ENCODE results near the gene TTF2. TPM values are rescaled to one million over a fixed set of nuclear protein-coding genes. Genes with fewer than 3 reads are reported as not detected.

TTF2 gene
- total and polyA plus RNA-seq, 2 of the 8 experiments (the other 6 are each of a cell fraction or from before 2014, with no cell fraction given), result 16.9 to 89.6 TPM

DNA sequence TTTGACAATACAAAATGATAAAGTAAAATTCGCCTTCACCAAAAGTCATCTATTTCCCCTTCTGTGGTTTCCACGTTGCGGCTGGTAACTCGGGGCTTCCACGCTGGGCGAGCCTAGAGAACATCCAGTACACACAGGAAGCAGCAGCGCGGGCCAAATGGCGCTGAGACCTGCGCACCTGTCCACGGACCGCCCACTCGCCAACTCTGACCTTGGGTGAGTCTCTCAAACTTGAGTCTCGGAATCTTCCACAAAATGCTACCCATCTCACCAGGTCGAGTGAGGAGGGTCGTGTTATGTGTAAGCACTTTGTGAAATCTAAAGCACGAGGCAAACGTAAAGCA lies 820 bp upstream of the TTF2 start:
- CTCF ChIA-PET (ENCODE audit: partially characterized antibody), result interaction anchor here (0.6 to 1.7 kb wide), 5 partner anchors 10 to 76 kb away, joined by 3 to 5 read pairs (median 4); no protein-coding TSS in a partner anchor
- peak overlapping the region; percentile 92 to 97 (median 96) for H3K9ac ChIP-seq (replicated peaks in 1 of 4; ENCODE audit: extremely low read depth in 1 of 4, low read depth in 3 of 4, low read length in 3 of 4)
- H2BK5ac ChIP-seq (ENCODE audit: low read depth, low read length), result peak overlapping the region; percentile 85
- H3K4me2 ChIP-seq (ENCODE audit: insufficient read depth in 1 of 2, low read depth in 2 of 2, low read length in 2 of 2), result peak overlapping the region; percentile 81 to 88
- peaks cover 0 to 1% of the 10 kb centered on the region in 2 experiments for H4K20me1 ChIP-seq (replicated peaks in 1 of 2; ENCODE audit: control insufficient read depth in 1 of 2, insufficient read depth in 2 of 2, low read length in 2 of 2)
- peak overlapping the region; percentile 57 for H3K18ac ChIP-seq (ENCODE audit: extremely low read depth, low read length)
- H3K79me2 ChIP-seq (ENCODE audit: control insufficient read depth in 1 of 2, insufficient read depth in 2 of 2, low read length in 2 of 2), result peaks cover 0 to 17% of the 10 kb centered on the region in 2 experiments; a peak in 2 of 4 replicates
- H2AK5ac ChIP-seq (ENCODE audit: low read depth, low read length), result no peak overlapping the region
- H3K23ac ChIP-seq (ENCODE audit: insufficient read length), result no peak overlapping the region
- H4K91ac ChIP-seq (replicated peaks; ENCODE audit: insufficient read length, low read length), result no peak overlapping the region
- no peak overlapping the region for H2BK20ac ChIP-seq (ENCODE audit: low read length)
- H4K5ac ChIP-seq (ENCODE audit: insufficient read length, low read depth, low read length), result peak overlapping the region; percentile 88
- no peaks in the 10 kb centered on the region for H3K9me3 ChIP-seq (ENCODE audit: insufficient read depth in 2 of 2, low read depth in 1 of 2, low read length in 1 of 2)
- no peaks in the 10 kb centered on the region for H3K27me3 ChIP-seq (replicated peaks in 1 of 4; ENCODE audit: control insufficient read depth in 3 of 4, extremely low read depth in 1 of 4, insufficient read depth in 3 of 4, low read length in 3 of 4)
- peaks cover 6 to 17% (median 11%) of the 10 kb centered on the region in 4 experiments; a peak in 6 of 8 replicates for H3K36me3 ChIP-seq (ENCODE audit: control insufficient read depth in 2 of 4, insufficient read depth in 4 of 4, low read length in 3 of 4)
- H3K4me1 ChIP-seq (replicated peaks in 1 of 4; ENCODE audit: control insufficient read depth in 3 of 4, insufficient read depth in 4 of 4, low read length in 3 of 4), result peaks cover 0 to 3% (median 1%) of the 10 kb centered on the region in 4 experiments; a peak in 1 of 7 replicates
- H3K23me2 ChIP-seq (ENCODE audit: low read depth, low read length), result peaks cover 3% of the 10 kb centered on the region; the same call in 1 of the 2 replicates
- no peak for FAIRE-seq
- no peak overlapping the region; the same call in 1 of the 2 replicates for H2BK12ac ChIP-seq (ENCODE audit: low read depth, low read length)
- peak overlapping the region; percentile 77 to 93 (median 90) for H3K4me3 ChIP-seq (ENCODE audit: extremely low read depth in 1 of 4, insufficient read depth in 2 of 4, low read depth in 3 of 4, low read length in 4 of 4)
- no peak for DNase-seq (ENCODE audit: low read depth in 1 of 2, low spot score in 2 of 2)
- no peak overlapping the region for H2BK120ac ChIP-seq (replicated peaks; ENCODE audit: low read depth, low read length)
- peak overlapping the region; percentile 8 for H3K56ac ChIP-seq (replicated peaks; ENCODE audit: insufficient read length, low read depth, low read length)
- 3% methylated on average over 18 of the region's 18 CpGs; no CpG with 5 or more reads in 1 of the 2 experiments for WGBS, 2 experiments (ENCODE audit: extremely low coverage in 1 of 2, insufficient coverage in 1 of 2, insufficient read length in 1 of 2, insufficient replicate concordance in 2 of 2, low coverage in 1 of 2, low lambda C conversion rate in 2 of 2, missing lambda C conversion rate in 1 of 2)
- H2AFZ ChIP-seq (ENCODE audit: low read length), result 0 out of 2 replicates have a peak overlapping the region, but pooled peaks have one; percentile 49
- POLR2A ChIA-PET (ENCODE audit: partially characterized antibody), result interaction anchor here (0.6 to 3.4 kb wide), 21 partner anchors 10 to 391 kb away, joined by 3 to 19 read pairs (median 4); partner anchors contain the start of gene TRIM45
- 0 out of 2 replicates have a peak overlapping the region, but pooled peaks have one; percentile 14 for H2BK15ac ChIP-seq (ENCODE audit: low read length)
- H3K79me1 ChIP-seq (ENCODE audit: low read depth, low read length), result peaks cover 2% of the 10 kb centered on the region; the same call in 1 of the 2 replicates
- TF ChIP-seq YY1 (IDR thresholded peaks at IDR 0.05; ENCODE audit: low read depth, low read length), result peak; percentile 45; the same call in 1 of the 2 replicates
- TF ChIP-seq KDM1A (IDR thresholded peaks at IDR 0.05; ENCODE audit: borderline replicate concordance, low read length), result no peak
- TF ChIP-seq ATF2 (IDR thresholded peaks at IDR 0.05; ENCODE audit: low read length), result no peak
- 0 out of 3 replicates have a peak, but pooled peaks of 1 of the 2 experiments have one; percentile 82 for TF ChIP-seq POLR2A (IDR thresholded peaks at IDR 0.05; ENCODE audit: control extremely low read depth in 1 of 2, low read depth in 2 of 2, low read length in 2 of 2)
- TF ChIP-seq MAX (IDR thresholded peaks at IDR 0.05), result peak; percentile 77; the same call in 1 of the 2 replicates
- peak; percentile 20 for TF ChIP-seq SAP30 (IDR thresholded peaks at IDR 0.05; ENCODE audit: insufficient read depth, insufficient replicate concordance, low read length)
- TF ChIP-seq EGR1 (IDR thresholded peaks at IDR 0.05; ENCODE audit: borderline replicate concordance, low read depth, low read length), result no peak
- no peak for TF ChIP-seq GTF2F1 (IDR thresholded peaks at IDR 0.05; ENCODE audit: borderline replicate concordance, low read depth, low read length)
- H4K8ac ChIP-seq (ENCODE audit: extremely low read depth, insufficient read depth, low read length), result peak overlapping the region; percentile 92; the same call in 1 of the 2 replicates
- peak overlapping the region; percentile 92 for H3K27ac ChIP-seq (ENCODE audit: low read depth, low read length)
- H3K4ac ChIP-seq (replicated peaks; ENCODE audit: insufficient read length, low read depth, low read length), result peak overlapping the region; percentile 55
- no peak overlapping the region for H3K14ac ChIP-seq (ENCODE audit: insufficient read length)
